Endothelial cell of umbilical vein (primary cell): ENCODE measurements around the gene ABTB2. TPM values are rescaled to one million over a fixed set of nuclear protein-coding genes. Genes with fewer than 3 reads are reported as not detected.

ENCODE experiments used
- BruUV-seq: library from RNA; stranded (reverse); fragments of 400-500 nt; replicated peaks from 2 replicates; lab custom pipeline; 2021; lab: Mats Ljungman, UMichigan
- CTCF ChIA-PET: fragments of 300-600, 350-600 bp; sonication (Branson Sonifier 250); formaldehyde crosslinking; loops from one replicate; lab custom pipeline; 2021; ENCODE audit warnings: antibody characterized with exemption, inconsistent platforms; lab: Charles Lee
- POLR2A ChIA-PET: fragments of 300-600, 350-600 bp; sonication (Branson Sonifier 250); formaldehyde crosslinking; loops from one replicate; lab custom pipeline; 2021; ENCODE audit warnings: antibody characterized with exemption, inconsistent platforms; lab: Charles Lee
- DNase-seq: peaks from one replicate; pipeline ENCODE4 v3.0.0-alpha.2; 2011; ENCODE audit warnings: low read depth, low spot score
- FAIRE-seq: peaks from 2 replicates; lab custom pipeline; 2011; peaks lifted over from hg19 to GRCh38; lab: Jason Lieb, UNC
- H2AFZ ChIP-seq: 2 replicates; pipeline ENCODE4 v1.6.0; 2012; ENCODE audit warnings: low read depth, low read length, control low read depth, inconsistent platforms
- H3K27ac ChIP-seq: 2 replicates; pipeline ENCODE4 v1.5.1; 2011; ENCODE audit warnings: low read depth, mild to moderate bottlenecking, control low read depth, low read length, moderate library complexity; ENCODE audit not compliant: insufficient read depth
- H3K27me3 ChIP-seq, 2 experiments: 2 replicates each; pipeline versions ENCODE4 v1.6.0 to v1.6.1; 2011; ENCODE audit warnings: low read length in 2 of 2, mixed read lengths in 1 of 2; ENCODE audit not compliant: control insufficient read depth in 2 of 2, insufficient read depth in 2 of 2
- H3K36me3 ChIP-seq, 2 experiments: 2 replicates in 1 of 2; 3 replicates in 1 of 2; pipeline ENCODE4 v1.5.1; 2011; ENCODE audit warnings: low read length in 2 of 2, mild to moderate bottlenecking in 1 of 2, moderate library complexity in 1 of 2; ENCODE audit not compliant: control insufficient read depth in 2 of 2, insufficient read depth in 2 of 2; ENCODE audit errors: extremely low read depth in 1 of 2
- H3K4me1 ChIP-seq: 3 replicates; pipeline ENCODE4 v1.5.1; 2011; ENCODE audit warnings: mild to moderate bottlenecking, low read length; ENCODE audit not compliant: control insufficient read depth, insufficient read depth; ENCODE audit errors: extremely low read depth
- H3K4me2 ChIP-seq: 2 replicates; pipeline ENCODE4 v1.6.1; 2011; ENCODE audit warnings: low read length, control low read depth, mixed read lengths; ENCODE audit not compliant: insufficient read depth
- H3K4me3 ChIP-seq, 3 experiments: fragments of 200-600 bp in 1 of 3; sonication (generic), shearing (Covaris generic) in 1 of 3; replicated peaks in 1 of 3; 2 replicates each; pipeline ENCODE4 v1.5.1; 2011 to 2016; ENCODE audit warnings: control low read depth in 3 of 3, low read length in 3 of 3, mild to moderate bottlenecking in 2 of 3, inconsistent platforms in 1 of 3, low read depth in 1 of 3, moderate library complexity in 1 of 3; ENCODE audit not compliant: insufficient read depth in 1 of 3
- H3K79me2 ChIP-seq: 2 replicates; pipeline ENCODE4 v1.6.0; 2012; ENCODE audit warnings: low read length, inconsistent platforms; ENCODE audit not compliant: control insufficient read depth, insufficient read depth
- H3K9ac ChIP-seq: replicated peaks from 2 replicates; pipeline ENCODE3; 2011; ENCODE audit warnings: low read length, control low read depth; ENCODE audit not compliant: insufficient read depth; ENCODE audit errors: extremely low read depth
- H3K9me1 ChIP-seq: replicated peaks from 3 replicates; pipeline ENCODE4 v1.6.0; 2011; ENCODE audit warnings: mild to moderate bottlenecking, low read length; ENCODE audit not compliant: control insufficient read depth, insufficient read depth; ENCODE audit errors: extremely low read depth
- H3K9me3 ChIP-seq: replicated peaks from 2 replicates; pipeline ENCODE4 v1.5.1; 2012; ENCODE audit warnings: low read length, inconsistent platforms; ENCODE audit not compliant: control insufficient read depth, insufficient read depth
- H4K20me1 ChIP-seq: replicated peaks from 2 replicates; pipeline ENCODE3; 2011; ENCODE audit warnings: mild to moderate bottlenecking, low read length; ENCODE audit not compliant: control insufficient read depth, insufficient read depth; ENCODE audit errors: extremely low read depth
- FOS ChIP-seq: IDR thresholded peaks from 2 replicates; pipeline ENCODE4 v1.6.1; 2011; ENCODE audit warnings: mild to moderate bottlenecking, low read length, moderate library complexity, borderline replicate concordance; ENCODE audit not compliant: insufficient read depth
- GATA2 ChIP-seq: IDR thresholded peaks from 2 replicates; pipeline ENCODE4 v1.7.0; 2011; ENCODE audit warnings: low read depth, mild to moderate bottlenecking, moderate library complexity, mixed read lengths, low read length; ENCODE audit not compliant: insufficient read length, insufficient read depth
- JUN ChIP-seq: IDR thresholded peaks from 2 replicates; pipeline ENCODE4 v1.6.1; 2011; ENCODE audit warnings: borderline replicate concordance, low read depth; ENCODE audit not compliant: insufficient read length, insufficient read depth
- MYC ChIP-seq: IDR thresholded peaks from one replicate; pipeline ENCODE4 v1.6.1; 2011; ENCODE audit warnings: mild to moderate bottlenecking, low read depth, low read length
- POLR2A ChIP-seq: IDR thresholded peaks from 2 replicates; pipeline ENCODE4 v1.6.1; 2012; ENCODE audit warnings: low read depth, mild to moderate bottlenecking, control low read depth, low read length
- POLR2AphosphoS5 ChIP-seq: IDR thresholded peaks from 2 replicates; pipeline ENCODE4 v1.6.1; 2012; ENCODE audit warnings: low read depth, mild to moderate bottlenecking, control low read depth, low read length, moderate library complexity; ENCODE audit not compliant: insufficient read depth
- dilution Hi-C: fragments of 300-500 bp; cut with MboI; formaldehyde crosslinking; loops from one replicate; pipeline ENCODE4 v1.15.0; 2019; ENCODE audit warnings: low sequenced_read_pairs; ENCODE audit not compliant: extremely low pct_ligation_motif_present
- intact Hi-C: fragments of 100-400 bp; cut with micrococcal nuclease; formaldehyde crosslinking; loops from one replicate; pipeline ENCODE4 v1.10.0; 2022
- polyA plus RNA-seq, 4 experiments: library from polyadenylated mRNA; depleted of rRNA in 3 of 4; stranded (reverse) in 3 of 4; unstranded in 1 of 4; fragments of >200 nt; gene quantifications; 2 replicates each; pipeline versions ENCODE4 v1.2.1 to v1.2.3, GENCODE V29; 2011 to 2012; ENCODE audit warnings: missing spikeins in 1 of 4
- total RNA-seq: library from RNA; stranded (reverse); gene quantifications from 2 replicates; pipeline ENCODE4 v1.2.3, GENCODE V29; 2021
- TF ChIP-seq, protein P1 (sequence below): IDR thresholded peaks from 2 replicates; pipeline ENCODE4 v1.6.1; 2011; ENCODE audit not compliant: insufficient read depth, insufficient read length

Gene ABTB2
- total and polyA plus RNA-seq, 2 donors (not counting 3 experiments of a cell fraction or from before 2014, with no cell fraction given): 0.11 to 0.14 TPM

DNA sequence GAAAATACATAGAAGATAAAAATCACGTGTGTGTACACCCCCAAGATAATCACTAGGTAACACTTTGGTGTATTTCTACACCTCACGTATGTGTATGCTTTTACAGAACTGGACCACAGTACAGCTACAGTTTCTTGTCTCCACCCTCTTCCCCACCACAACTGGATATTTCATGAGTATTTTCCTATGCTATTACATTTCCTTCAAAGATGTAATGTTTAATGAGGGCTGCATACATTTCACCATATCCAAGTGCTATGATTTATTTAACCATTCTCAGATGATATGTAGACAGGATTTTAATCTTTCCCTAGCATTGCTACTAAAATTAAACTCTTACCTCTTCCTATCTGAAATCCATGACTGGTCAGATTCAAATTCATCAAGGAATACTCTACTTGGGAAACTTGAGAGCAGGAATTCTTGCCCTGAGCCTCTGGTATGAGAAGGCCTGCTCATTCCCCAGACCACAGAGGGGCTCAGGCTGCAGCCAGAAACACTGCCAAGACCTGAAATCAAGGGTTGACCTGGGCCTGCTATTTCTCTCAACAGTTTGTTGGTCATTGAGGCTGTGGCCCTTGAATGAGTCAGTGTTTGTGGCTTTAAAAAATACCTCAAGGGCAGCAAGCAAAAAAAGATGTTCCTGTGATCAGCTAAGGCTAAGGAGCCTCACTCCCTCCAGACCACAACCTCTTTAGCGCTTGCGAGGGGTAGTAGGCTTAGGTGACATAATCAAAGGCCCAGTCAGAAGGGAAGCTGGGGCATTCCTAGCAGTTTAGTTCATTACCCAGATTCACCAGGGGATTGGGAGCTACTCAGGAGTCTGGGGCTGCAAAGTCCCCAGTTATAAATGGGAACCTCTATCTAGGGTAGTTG is 55.5 kb downstream of the ABTB2 start:
- Histone ChIP-seq H3K36me3 (no peaks in the 10 kb centered on the region), H4K20me1 (no peaks in the 10 kb centered on the region), H3K27ac (no peak overlapping the region), H3K4me3 (no peak overlapping the region), H3K9ac (no peak overlapping the region), H3K9me1 (no peaks in the 10 kb centered on the region), H3K27me3 (peaks cover 0 to 4% of the 10 kb centered on the region in 2 experiments), H3K9me3 (no peaks in the 10 kb centered on the region), H2AFZ (no peak overlapping the region), H3K79me2 (no peaks in the 10 kb centered on the region), H3K4me1 (no peaks in the 10 kb centered on the region), H3K4me2 (no peak overlapping the region)
- POLR2A ChIA-PET: no interaction called here
- dilution Hi-C loops: no loop called here
- TF ChIP-seq JUN: no peak
- TF ChIP-seq FOS: no peak
- no peak for TF ChIP-seq POLR2AphosphoS5
- no peak for TF ChIP-seq GATA2
- TF ChIP-seq, protein P1, sequence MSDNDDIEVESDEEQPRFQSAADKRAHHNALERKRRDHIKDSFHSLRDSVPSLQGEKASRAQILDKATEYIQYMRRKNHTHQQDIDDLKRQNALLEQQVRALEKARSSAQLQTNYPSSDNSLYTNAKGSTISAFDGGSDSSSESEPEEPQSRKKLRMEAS: no peak
- TF ChIP-seq MYC: no peak
- BruUV-seq: no TSS peak
- no peak for FAIRE-seq
- DNase-seq: no peak
- CTCF ChIA-PET: no interaction called here
- intact Hi-C loops: no loop called here

GRCh38 chr11:34300926-34301295 is 56.9 kb downstream of the ABTB2 start:
- no peaks in the 10 kb centered on the region for H4K20me1 ChIP-seq
- peaks cover 0 to 4% of the 10 kb centered on the region in 2 experiments for H3K27me3 ChIP-seq
- H3K9me1 ChIP-seq: no peaks in the 10 kb centered on the region
- dilution Hi-C loops (no loop called here), intact Hi-C loops (no loop called here)
- POLR2A ChIA-PET: no interaction called here
- BruUV-seq: no TSS peak
- H3K36me3 ChIP-seq: no peaks in the 10 kb centered on the region
- H3K27ac ChIP-seq: no peak overlapping the region
- FAIRE-seq: no peak
- no peaks in the 10 kb centered on the region for H3K4me1 ChIP-seq
- TF ChIP-seq JUN (no peak), POLR2A (no peak)
- CTCF ChIA-PET: interaction anchor here (1.0 kb wide), 1 partner anchor 18 kb away, joined by 3 read pairs; no protein-coding TSS in a partner anchor
- no peak overlapping the region for H3K4me3 ChIP-seq
- DNase-seq: no peak
- H3K9me3 ChIP-seq: no peaks in the 10 kb centered on the region
- H2AFZ ChIP-seq: no peak overlapping the region
- H3K9ac ChIP-seq: no peak overlapping the region
- no peaks in the 10 kb centered on the region for H3K79me2 ChIP-seq
- H3K4me2 ChIP-seq: no peak overlapping the region
